ENCODE measurements around the gene TNS3. TPM values are rescaled to one million over a fixed set of nuclear protein-coding genes. Genes with fewer than 3 reads are reported as not detected.

Gene TNS3
- total RNA-seq, 1 donor from 2014 or later = 40.8 TPM

- peak; percentile 90 for DNase-seq (ENCODE audit: low read depth)
- TF ChIP-seq CTCF (conservative IDR thresholded peaks at IDR 0.05; ENCODE audit: low read depth, low read length) = peak; percentile 28
- no peak overlapping the region for H3K4me3 ChIP-seq (ENCODE audit: low read depth, low read length)
Observed at GRCh38 chr7:47474937-47475879, 106.7 kb downstream of the TNS3 start.

GRCh38 chr7:47474211-47474936 is 107.5 kb downstream of the TNS3 start:
- TF ChIP-seq CTCF (conservative IDR thresholded peaks at IDR 0.05; ENCODE audit: low read depth, low read length) = no peak
- DNase-seq (ENCODE audit: low read depth) = no peak
- no peak overlapping the region for H3K4me3 ChIP-seq (ENCODE audit: low read depth, low read length)

GRCh38 chr7:47473499-47474210 is 108.3 kb downstream of the TNS3 start:
- no peak overlapping the region for H3K4me3 ChIP-seq (ENCODE audit: low read depth, low read length)
- no peak for TF ChIP-seq CTCF (conservative IDR thresholded peaks at IDR 0.05; ENCODE audit: low read depth, low read length)
- DNase-seq (ENCODE audit: low read depth) = no peak

- DNase-seq (ENCODE audit: low read depth) = no peak
- no peak overlapping the region for H3K4me3 ChIP-seq (ENCODE audit: low read depth, low read length)
- no peak for TF ChIP-seq CTCF (conservative IDR thresholded peaks at IDR 0.05; ENCODE audit: low read depth, low read length)
Observed at GRCh38 chr7:47472444-47473157, 109.3 kb downstream of the TNS3 start.

GRCh38 chr7:47471831-47472230 is 110.1 kb downstream of the TNS3 start:
- no peak overlapping the region for H3K4me3 ChIP-seq (ENCODE audit: low read depth, low read length)
- DNase-seq (ENCODE audit: low read depth) = no peak
- no peak for TF ChIP-seq CTCF (conservative IDR thresholded peaks at IDR 0.05; ENCODE audit: low read depth, low read length)

- no peak for TF ChIP-seq CTCF (conservative IDR thresholded peaks at IDR 0.05; ENCODE audit: low read depth, low read length)
- no peak for DNase-seq (ENCODE audit: low read depth)
Observed at GRCh38 chr7:47471358-47471703, 110.6 kb downstream of the TNS3 start.

More at GRCh38 chr7:47471358-47471703, 110.6 kb downstream of the TNS3 start:
- no peak overlapping the region for H3K4me3 ChIP-seq (ENCODE audit: low read depth, low read length)
